GM18858 (cell line): ENCODE measurements around the gene NCLN.
"Not testable (repeated sequence)": the region's sequence is repeated elsewhere in the genome, so short reads cannot be mapped to it uniquely, and the experiment has no call there.

Experiments used
- ATAC-seq: cut with Tn5 transposase; IDR thresholded peaks from one replicate; pipeline ENCODE4 v1.9.1; 2021; ENCODE audit not compliant: unreplicated experiment

Gene NCLN

GRCh38 chr19:3185461-3186159 is at the start of gene NCLN:
Gene NCLN (plus strand): TSS chr19:3185930. CDS start chr19:3186031, 101 bp downstream.
- no peak for ATAC-seq

GRCh38 chr19:3135961-3136683 is 49.6 kb upstream of the NCLN start, which contains the start of gene GNA15:
Gene GNA15 (plus strand): TSS chr19:3136033. CDS start chr19:3136451, 418 bp downstream.
- ATAC-seq: no peak

- ATAC-seq: no peak
Observed at GRCh38 chr19:3136684-3137055, 49.1 kb upstream of the NCLN start.

- no peak for ATAC-seq
Observed at GRCh38 chr19:3137119-3137518, 48.6 kb upstream of the NCLN start.

GRCh38 chr19:3138268-3138667 is 47.5 kb upstream of the NCLN start:
- ATAC-seq: no peak

GRCh38 chr19:3140667-3141038 is 45.1 kb upstream of the NCLN start:
- no peak for ATAC-seq

- ATAC-seq: no peak
Observed at GRCh38 chr19:3142292-3142670, 43.4 kb upstream of the NCLN start.

GRCh38 chr19:3142781-3143337 is 42.9 kb upstream of the NCLN start:
- ATAC-seq: no peak

- ATAC-seq: no peak
Observed at GRCh38 chr19:3145909-3146676, 39.6 kb upstream of the NCLN start.

GRCh38 chr19:3146677-3147100 is 39.0 kb upstream of the NCLN start:
- no peak for ATAC-seq

- ATAC-seq: no peak
Observed at GRCh38 chr19:3148503-3148902, 37.2 kb upstream of the NCLN start.

- no peak for ATAC-seq
Observed at GRCh38 chr19:3149089-3149488, 36.6 kb upstream of the NCLN start.

- no peak for ATAC-seq
Observed at GRCh38 chr19:3149526-3150505, 35.9 kb upstream of the NCLN start.

- no peak for ATAC-seq
Observed at GRCh38 chr19:3150739-3151329, 34.9 kb upstream of the NCLN start.

GRCh38 chr19:3151563-3152418 is 33.9 kb upstream of the NCLN start:
- ATAC-seq: no peak

- ATAC-seq: no peak
Observed at GRCh38 chr19:3152419-3152780, 33.3 kb upstream of the NCLN start.

GRCh38 chr19:3153286-3154230 is 32.2 kb upstream of the NCLN start:
- no peak for ATAC-seq

- ATAC-seq: not testable (repeated sequence)
Observed at GRCh38 chr19:3154447-3154846, 31.3 kb upstream of the NCLN start.
